GM18520 (cell line): ENCODE measurements around the gene TIAM2.
"Not testable (repeated sequence)": the region's sequence is repeated elsewhere in the genome, so short reads cannot be mapped to it uniquely, and the experiment has no call there.

Experiments
- ATAC-seq: cut with Tn5 transposase; IDR thresholded peaks from one replicate; pipeline ENCODE4 v1.9.1; 2021; ENCODE audit not compliant: unreplicated experiment

The TIAM2 gene

GRCh38 chr6:155091756-155092155 is 96.6 kb downstream of the TIAM2 start:
- no peak for ATAC-seq

- ATAC-seq = no peak
These were observed 98.3 kb downstream of the TIAM2 start for GRCh38 chr6:155093430-155093829.

GRCh38 chr6:155100087-155100486 is 105.0 kb downstream of the TIAM2 start:
- no peak for ATAC-seq

- no peak for ATAC-seq
These were observed 105.5 kb downstream of the TIAM2 start for GRCh38 chr6:155100591-155100990.

- ATAC-seq = not testable (repeated sequence)
These were observed 108.0 kb downstream of the TIAM2 start for GRCh38 chr6:155103083-155103645.

GRCh38 chr6:155103816-155104366 is 108.8 kb downstream of the TIAM2 start:
- ATAC-seq = no peak

GRCh38 chr6:155106456-155107115 is 111.5 kb downstream of the TIAM2 start:
- no peak for ATAC-seq

- no peak for ATAC-seq
These were observed 112.4 kb downstream of the TIAM2 start for GRCh38 chr6:155107432-155108069.

- ATAC-seq = no peak
These were observed 113.1 kb downstream of the TIAM2 start for GRCh38 chr6:155108070-155108820.

- no peak for ATAC-seq
These were observed 115.6 kb downstream of the TIAM2 start for GRCh38 chr6:155110721-155111120.

GRCh38 chr6:155112757-155113156 is 117.6 kb downstream of the TIAM2 start:
- ATAC-seq = no peak

- ATAC-seq = peak; percentile 53
These were observed 120.9 kb downstream of the TIAM2 start for GRCh38 chr6:155115893-155116570.

- no peak for ATAC-seq
These were observed 121.4 kb downstream of the TIAM2 start for GRCh38 chr6:155116571-155116910.

- no peak for ATAC-seq
These were observed 122.1 kb downstream of the TIAM2 start for GRCh38 chr6:155117256-155117655.

GRCh38 chr6:155117785-155118184 is 122.7 kb downstream of the TIAM2 start:
- ATAC-seq = no peak

- not testable (repeated sequence) for ATAC-seq
These were observed 124.1 kb downstream of the TIAM2 start for GRCh38 chr6:155119201-155119600.

- ATAC-seq = no peak
These were observed 124.9 kb downstream of the TIAM2 start for GRCh38 chr6:155120034-155120433.

GRCh38 chr6:155121294-155121693 is 126.2 kb downstream of the TIAM2 start:
- no peak for ATAC-seq

- no peak for ATAC-seq
These were observed 126.6 kb downstream of the TIAM2 start for GRCh38 chr6:155121699-155122098.

- ATAC-seq = no peak
These were observed 127.3 kb downstream of the TIAM2 start for GRCh38 chr6:155122199-155122950.
